Measurements from ENCODE around the gene ZC3H13. TPM values are rescaled to one million over a fixed set of nuclear protein-coding genes. Genes with fewer than 3 reads are reported as not detected.

Gene ZC3H13
- total and polyA plus RNA-seq, 2 of the 4 experiments (the other 2 are of a cell fraction): 7.7 to 10.8 TPM

- POLR2A ChIA-PET (ENCODE audit: unreplicated experiment): no interaction called here
- Histone ChIP-seq H3K4me2 (ENCODE audit: low read depth, low read length) (no peak overlapping the region), H3K4me3 (ENCODE audit: insufficient read depth, low read depth, low read length) (no peak overlapping the region), H2BK15ac (ENCODE audit: low read depth, low read length) (no peak overlapping the region), H3K9me1 (ENCODE audit: insufficient read depth, low read length) (no peaks in the 10 kb centered on the region), H4K20me1 (ENCODE audit: insufficient read depth, low read length) (no peaks in the 10 kb centered on the region), H3K27me3 (ENCODE audit: control insufficient read depth, insufficient read depth, low read length) (peaks cover 25% of the 10 kb centered on the region), H2BK20ac (ENCODE audit: low read depth, low read length) (no peak overlapping the region), H3K4ac (ENCODE audit: low read depth, low read length) (no peak overlapping the region), H3K4me1 (ENCODE audit: control insufficient read depth, insufficient read depth, low read length) (no peaks in the 10 kb centered on the region), H3K18ac (ENCODE audit: low read depth, low read length) (no peak overlapping the region), H4K5ac (ENCODE audit: low read depth, low read length) (no peak overlapping the region), H2BK5ac (ENCODE audit: low read depth, low read length, poor library complexity, severe bottlenecking) (no peak overlapping the region), H3K56ac (ENCODE audit: extremely low read depth, insufficient read depth, low read length) (no peak overlapping the region), H3K14ac (replicated peaks; ENCODE audit: low read depth, low read length) (no peak overlapping the region), H3K79me1 (ENCODE audit: low read depth in 1 of 2, low read length in 2 of 2) (no peaks in the 10 kb centered on the region), H3K36me3 (ENCODE audit: control insufficient read depth, insufficient read depth, low read length) (no peaks in the 10 kb centered on the region), H2AK9ac (replicated peaks; ENCODE audit: low read depth, low read length, poor library complexity) (no peak overlapping the region), H3K23ac (ENCODE audit: low read depth, low read length) (no peak overlapping the region), H2AK5ac (ENCODE audit: low read depth, low read length) (no peak overlapping the region), H2BK120ac (ENCODE audit: low read depth, low read length) (no peak overlapping the region), H4K8ac (ENCODE audit: low read depth in 2 of 2, low read length in 2 of 2) (no peak overlapping the region), H3K9ac (ENCODE audit: low read depth, low read length) (no peak overlapping the region), H2AFZ (replicated peaks; ENCODE audit: low read length, poor library complexity) (no peak overlapping the region), H4K91ac (ENCODE audit: insufficient read depth, low read depth, low read length) (no peak overlapping the region), H3K27ac (ENCODE audit: insufficient read depth, low read length) (no peak overlapping the region), H3K9me3 (ENCODE audit: control insufficient read depth, insufficient read depth, low read length) (no peaks in the 10 kb centered on the region)
- dilution Hi-C loops (cut with HindIII; ENCODE audit: low sequenced_read_pairs, unreplicated experiment) (no loop called here), intact Hi-C loops (cut with micrococcal nuclease) (no loop called here), in situ Hi-C loops (cut with MboI; ENCODE audit: low sequenced_read_pairs) (no loop called here)
- ATAC-seq (ENCODE audit: low read depth) (no peak), DNase-seq (no peak)
- WGBS, 2 experiments (ENCODE audit: extremely low coverage in 2 of 2, insufficient read length in 1 of 2): no CpG with 5 or more reads among the region's 2 CpGs
- CTCF ChIA-PET: no interaction called here
- TF ChIP-seq BHLHE40 (IDR thresholded peaks at IDR 0.05; ENCODE audit: low read depth, low read length): no peak
- TF ChIP-seq RAD21 (IDR thresholded peaks at IDR 0.05; ENCODE audit: low read length): no peak
- no peak for TF ChIP-seq USF2 (IDR thresholded peaks at IDR 0.05; ENCODE audit: low read depth, low read length)
- TF ChIP-seq FOS (IDR thresholded peaks at IDR 0.05; ENCODE audit: low read depth, low read length): no peak
- TF ChIP-seq POLR2A (IDR thresholded peaks at IDR 0.05; ENCODE audit: low read depth, low read length): no peak
- no peak for TF ChIP-seq NFE2L2 (IDR thresholded peaks at IDR 0.05; ENCODE audit: low read depth, low read length)
- TF ChIP-seq RFX5 (IDR thresholded peaks at IDR 0.05; ENCODE audit: low read depth, low read length): no peak
- no peak for TF ChIP-seq CEBPB (IDR thresholded peaks at IDR 0.05; ENCODE audit: low read depth, low read length)
- no peak for TF ChIP-seq MXI1 (IDR thresholded peaks at IDR 0.05; ENCODE audit: borderline replicate concordance, low read depth, low read length)
- TF ChIP-seq RCOR1 (IDR thresholded peaks at IDR 0.05; ENCODE audit: insufficient replicate concordance, low read length): no peak
- TF ChIP-seq MAZ (IDR thresholded peaks at IDR 0.05; ENCODE audit: borderline replicate concordance, low read depth, low read length): no peak
- no peak for TF ChIP-seq CHD1 (IDR thresholded peaks at IDR 0.05; ENCODE audit: low read depth, low read length)
- TF ChIP-seq, protein P1, sequence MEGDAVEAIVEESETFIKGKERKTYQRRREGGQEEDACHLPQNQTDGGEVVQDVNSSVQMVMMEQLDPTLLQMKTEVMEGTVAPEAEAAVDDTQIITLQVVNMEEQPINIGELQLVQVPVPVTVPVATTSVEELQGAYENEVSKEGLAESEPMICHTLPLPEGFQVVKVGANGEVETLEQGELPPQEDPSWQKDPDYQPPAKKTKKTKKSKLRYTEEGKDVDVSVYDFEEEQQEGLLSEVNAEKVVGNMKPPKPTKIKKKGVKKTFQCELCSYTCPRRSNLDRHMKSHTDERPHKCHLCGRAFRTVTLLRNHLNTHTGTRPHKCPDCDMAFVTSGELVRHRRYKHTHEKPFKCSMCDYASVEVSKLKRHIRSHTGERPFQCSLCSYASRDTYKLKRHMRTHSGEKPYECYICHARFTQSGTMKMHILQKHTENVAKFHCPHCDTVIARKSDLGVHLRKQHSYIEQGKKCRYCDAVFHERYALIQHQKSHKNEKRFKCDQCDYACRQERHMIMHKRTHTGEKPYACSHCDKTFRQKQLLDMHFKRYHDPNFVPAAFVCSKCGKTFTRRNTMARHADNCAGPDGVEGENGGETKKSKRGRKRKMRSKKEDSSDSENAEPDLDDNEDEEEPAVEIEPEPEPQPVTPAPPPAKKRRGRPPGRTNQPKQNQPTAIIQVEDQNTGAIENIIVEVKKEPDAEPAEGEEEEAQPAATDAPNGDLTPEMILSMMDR (conservative IDR thresholded peaks at IDR 0.05; ENCODE audit: low read depth, low read length): no peak
- no peak for TF ChIP-seq MAFK (IDR thresholded peaks at IDR 0.05; ENCODE audit: low read depth, low read length)
- no peak for TF ChIP-seq SMC3 (IDR thresholded peaks at IDR 0.05; ENCODE audit: low read depth, low read length)
- no peak for TF ChIP-seq ELK1 (IDR thresholded peaks at IDR 0.05; ENCODE audit: borderline replicate concordance, low read depth, low read length)
- no TSS peak for BruUV-seq (replicated peaks)
Measured at GRCh38 chr13:45928843-45929242, 123.7 kb downstream of the ZC3H13 start.

Measured in IMR-90 (cell line).